HepG2 (cell line): Measurements from ENCODE around the gene ACOX3. TPM values are rescaled to one million over a fixed set of nuclear protein-coding genes. Genes with fewer than 3 reads are reported as not detected.

Experiments
- ATAC-seq: fragments of 200-7000 bp; cut with Tn5 transposase; 3 replicates; pipeline ENCODE4 v1.9.1; 2020; ENCODE audit warnings: mild to moderate bottlenecking, moderate library complexity
- BruUV-seq: library from RNA; stranded (reverse); fragments of 400-500 nt; replicated peaks from 2 replicates; lab custom pipeline; 2021; lab: Mats Ljungman, UMichigan
- CTCF ChIA-PET: fragments of 300-600 bp; formaldehyde crosslinking; extraction: SDS; loops from one replicate; lab custom pipeline; 2021; ENCODE audit warnings: low total read pairs, inconsistent platforms, low intra/inter-chr PET ratio; lab: Yijun Ruan, JAX
- POLR2A ChIA-PET: fragments of 350-600 bp; sonication (Branson Sonifier 250); formaldehyde crosslinking; loops from one replicate; lab custom pipeline; 2020; ENCODE audit warnings: antibody characterized with exemption, inconsistent platforms; lab: Yijun Ruan, JAX
- DNase-seq: peaks from one replicate; pipeline ENCODE4 v3.0.0-alpha.2; 2015; ENCODE audit warnings: low spot score
- FAIRE-seq: peaks from 3 replicates; lab custom pipeline; 2011; peaks lifted over from hg19 to GRCh38; lab: Jason Lieb, UNC
- H2AFZ ChIP-seq: one replicate; pipeline ENCODE4 v1.6.1; 2011; ENCODE audit warnings: low read length, inconsistent platforms
- H3K27ac ChIP-seq: fragments of 300-600 bp; 3 replicates; pipeline ENCODE4 v1.8.0; 2011; ENCODE audit warnings: mixed run types, mild to moderate bottlenecking, mixed read lengths, low read length, inconsistent platforms; ENCODE audit not compliant: insufficient read depth; ENCODE audit errors: extremely low read length
- H3K27me3 ChIP-seq, 2 experiments: fragments of 200-600 bp in 1 of 2; 2 replicates in 1 of 2; 3 replicates in 1 of 2; pipeline versions ENCODE4 v1.6.0 to v1.8.0; 2011; ENCODE audit warnings: low read length in 2 of 2, mild to moderate bottlenecking in 2 of 2, moderate library complexity in 2 of 2, inconsistent platforms in 1 of 2; ENCODE audit not compliant: insufficient read depth in 2 of 2, control insufficient read depth in 1 of 2
- H3K36me3 ChIP-seq, 2 experiments: fragments of 200-600 bp in 1 of 2; replicated peaks in 1 of 2; 2 replicates in 1 of 2; 3 replicates in 1 of 2; pipeline versions ENCODE4 v1.5.1 to v1.8.0; 2011; ENCODE audit warnings: low read length in 2 of 2, inconsistent platforms in 1 of 2; ENCODE audit not compliant: insufficient read depth in 2 of 2, control insufficient read depth in 1 of 2
- H3K4me1 ChIP-seq: 2 replicates; pipeline ENCODE4 v1.5.1; 2012; ENCODE audit warnings: low read length, inconsistent platforms; ENCODE audit not compliant: insufficient read depth
- H3K4me2 ChIP-seq: 2 replicates; pipeline ENCODE4 v1.6.0; 2011; ENCODE audit warnings: low read depth, low read length, inconsistent platforms
- H3K4me3 ChIP-seq, 3 experiments: fragments of 200-600 bp in 1 of 3; sonication (generic), shearing (Covaris generic) in 1 of 3; replicated peaks in 1 of 3; 2 replicates each; pipeline ENCODE4 v1.5.1; 2011 to 2016; ENCODE audit warnings: low read length in 3 of 3, inconsistent platforms in 2 of 3, low read depth in 2 of 3, mild to moderate bottlenecking in 2 of 3, control low read depth in 1 of 3, mixed read lengths in 1 of 3; ENCODE audit not compliant: insufficient read depth in 1 of 3
- H3K79me2 ChIP-seq: one replicate; pipeline ENCODE4 v1.6.1; 2011; ENCODE audit warnings: low read length, inconsistent platforms; ENCODE audit not compliant: insufficient read depth
- H3K9ac ChIP-seq: 2 replicates; pipeline ENCODE4 v1.6.0; 2011; ENCODE audit warnings: mild to moderate bottlenecking, low read depth, low read length, inconsistent platforms; ENCODE audit not compliant: insufficient read depth
- H3K9me3 ChIP-seq: 2 replicates; pipeline ENCODE4 v1.5.1; 2012; ENCODE audit warnings: mild to moderate bottlenecking, low read length
- H4K20me1 ChIP-seq: 2 replicates; pipeline ENCODE4 v1.6.0; 2011; ENCODE audit warnings: inconsistent platforms, mild to moderate bottlenecking, low read length, moderate library complexity; ENCODE audit not compliant: insufficient read depth
- EP300 ChIP-seq, 3 experiments: sonication (generic) in 1 of 3; formaldehyde crosslinking in 1 of 3; IDR thresholded peaks; 2 replicates each; pipeline versions ENCODE4 v1.5.1 to v1.6.1; 2011 to 2020; ENCODE audit warnings: low read depth in 2 of 3, low read length in 2 of 3, borderline replicate concordance in 1 of 3, improper control_type of control experiment in 1 of 3, mild to moderate bottlenecking in 1 of 3, missing genetic modification reagents in 1 of 3, moderate library complexity in 1 of 3
- ESRRA ChIP-seq: sonication (generic); formaldehyde crosslinking; IDR thresholded peaks from 2 replicates; pipeline ENCODE4 v1.5.1; 2020; ENCODE audit warnings: mild to moderate bottlenecking, low read depth, missing genetic modification reagents
- GMEB2 ChIP-seq: IDR thresholded peaks from 2 replicates; pipeline ENCODE4 v1.6.1; 2016; ENCODE audit warnings: missing biosample characterization, missing genetic modification reagents, low read depth
- NBN ChIP-seq: fragments of 450-650 bp; conservative IDR thresholded peaks from 2 replicates; pipeline ENCODE4 v1.6.1; 2017
- REPIN1 ChIP-seq: sonication (generic); formaldehyde crosslinking; IDR thresholded peaks from 2 replicates; pipeline ENCODE4 v1.8.0; 2022; ENCODE audit warnings: missing genetic modification reagents, low read depth, mild to moderate bottlenecking, borderline replicate concordance
- ZNF160 ChIP-seq: sonication (generic); formaldehyde crosslinking; IDR thresholded peaks from 2 replicates; pipeline ENCODE4 v1.8.0; 2022; ENCODE audit warnings: mild to moderate bottlenecking, inconsistent platforms, missing genetic modification reagents
- ZNF557 ChIP-seq: sonication (generic); formaldehyde crosslinking; IDR thresholded peaks from 2 replicates; pipeline ENCODE4 v1.4.0; 2020; ENCODE audit warnings: missing genetic modification reagents
- ZNF784 ChIP-seq: sonication (generic); formaldehyde crosslinking; IDR thresholded peaks from 2 replicates; pipeline ENCODE4 v1.5.1; 2020; ENCODE audit warnings: missing genetic modification reagents, mild to moderate bottlenecking, borderline replicate concordance
- ZNF891 ChIP-seq: sonication (generic); formaldehyde crosslinking; IDR thresholded peaks from 2 replicates; pipeline ENCODE4 v1.5.0; 2020; ENCODE audit warnings: mild to moderate bottlenecking, missing genetic modification reagents
- WGBS: methylation state at CpG from one replicate; pipeline ENCODE4 v1.1.6; 2017; ENCODE audit warnings: low lambda C conversion rate; 5-methylcytosine and 5-hydroxymethylcytosine counted together
- in situ Hi-C: cut with HindIII; loops from 2 replicates; pipeline ENCODE4 v1.10.0; 2017; ENCODE audit warnings: low pct_unique_long_range_greater_than_20kb; ENCODE audit not compliant: extremely low pct_ligation_motif_present
- intact Hi-C: fragments of 100-400 bp; cut with micrococcal nuclease; formaldehyde crosslinking; loops from one replicate; pipeline ENCODE4 v1.10.0; 2022; ENCODE audit not compliant: unreplicated experiment
- polyA plus RNA-seq, 8 experiments: library from polyadenylated mRNA; depleted of rRNA in 3 of 8; stranded (reverse) in 7 of 8; unstranded in 1 of 8; fragments of >200 nt; fragmentation: Illumina TruSeq in 4 of 8; extraction: Trizol in 4 of 8; gene quantifications; 2 replicates each; pipeline versions ENCODE4 v1.2.1 to v1.2.3, GENCODE V29; 2011 to 2016; ENCODE audit warnings: low read depth in 4 of 8, missing spikeins in 1 of 8, mixed read lengths in 1 of 8; ENCODE audit not compliant: insufficient read depth in 1 of 8
- total RNA-seq, 5 experiments: library from RNA; depleted of rRNA; stranded (reverse); fragments of >200 nt; fragmentation: Illumina TruSeq; extraction: Trizol; gene quantifications; 2 replicates each; pipeline ENCODE4 v1.2.3, GENCODE V29; 2016; ENCODE audit warnings: low read depth in 1 of 5
- TF ChIP-seq, protein P1 (sequence below): sonication (generic); formaldehyde crosslinking; IDR thresholded peaks from 2 replicates; pipeline ENCODE4 v1.8.1; 2023; ENCODE audit warnings: mild to moderate bottlenecking, missing genetic modification reagents, borderline replicate concordance
- TF ChIP-seq, protein P2 (sequence below): sonication (generic); formaldehyde crosslinking; IDR thresholded peaks from 2 replicates; pipeline ENCODE4 v1.4.0; 2020; ENCODE audit warnings: missing genetic modification reagents
- TF ChIP-seq, protein P3 (sequence below): sonication (generic); formaldehyde crosslinking; IDR thresholded peaks from 2 replicates; pipeline ENCODE4 v1.4.0; 2020; ENCODE audit warnings: mild to moderate bottlenecking, missing genetic modification reagents
- TF ChIP-seq, protein P4 (sequence below): sonication (generic); formaldehyde crosslinking; IDR thresholded peaks from 2 replicates; pipeline ENCODE4 v1.5.1; 2020; ENCODE audit warnings: missing genetic modification reagents, mild to moderate bottlenecking, borderline replicate concordance

Gene ACOX3
- total and polyA plus RNA-seq, 2 of the 13 experiments (the other 11 are each of a cell fraction or from before 2014, with no cell fraction given): 4.2 to 17.8 TPM

- DNase-seq (no peak), ATAC-seq (no peak), FAIRE-seq (no peak)
- no peaks in the 10 kb centered on the region for H3K27me3 ChIP-seq
- no peaks in the 10 kb centered on the region for H4K20me1 ChIP-seq
- intact Hi-C loops: no loop called here
- WGBS: 100% methylated on average over 6 of the region's 23 CpGs
- in situ Hi-C loops: loop anchor here (5.0 to 10.0 kb wide), 2 partner anchors 71 to 119 kb away; partner anchors contain the start of gene CPZ
- TF ChIP-seq ZNF784 (CRISPR knock-in tag) (no peak), ZNF160 (no peak), ZNF557 (CRISPR knock-in tag) (no peak), EP300 (IDR thresholded peaks at IDR 0.05; ENCODE audit: low read depth in 2 of 2, low read length in 2 of 2) (no peak), EP300 (CRISPR knock-in tag; IDR thresholded peaks at IDR 0.05; ENCODE audit: borderline replicate concordance) (no peak), GMEB2 (CRISPR knock-in tag) (no peak), REPIN1 (CRISPR knock-in tag) (no peak), ESRRA (CRISPR knock-in tag) (no peak), ZNF891 (CRISPR knock-in tag) (no peak), NBN (no peak)
- TF ChIP-seq, protein P1, sequence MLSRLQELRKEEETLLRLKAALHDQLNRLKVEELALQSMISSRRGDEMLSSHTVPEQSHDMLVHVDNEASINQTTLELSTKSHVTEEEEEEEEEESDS: no peak
- TF ChIP-seq, protein P2, sequence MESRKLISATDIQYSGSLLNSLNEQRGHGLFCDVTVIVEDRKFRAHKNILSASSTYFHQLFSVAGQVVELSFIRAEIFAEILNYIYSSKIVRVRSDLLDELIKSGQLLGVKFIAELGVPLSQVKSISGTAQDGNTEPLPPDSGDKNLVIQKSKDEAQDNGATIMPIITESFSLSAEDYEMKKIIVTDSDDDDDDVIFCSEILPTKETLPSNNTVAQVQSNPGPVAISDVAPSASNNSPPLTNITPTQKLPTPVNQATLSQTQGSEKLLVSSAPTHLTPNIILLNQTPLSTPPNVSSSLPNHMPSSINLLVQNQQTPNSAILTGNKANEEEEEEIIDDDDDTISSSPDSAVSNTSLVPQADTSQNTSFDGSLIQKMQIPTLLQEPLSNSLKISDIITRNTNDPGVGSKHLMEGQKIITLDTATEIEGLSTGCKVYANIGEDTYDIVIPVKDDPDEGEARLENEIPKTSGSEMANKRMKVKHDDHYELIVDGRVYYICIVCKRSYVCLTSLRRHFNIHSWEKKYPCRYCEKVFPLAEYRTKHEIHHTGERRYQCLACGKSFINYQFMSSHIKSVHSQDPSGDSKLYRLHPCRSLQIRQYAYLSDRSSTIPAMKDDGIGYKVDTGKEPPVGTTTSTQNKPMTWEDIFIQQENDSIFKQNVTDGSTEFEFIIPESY (CRISPR knock-in tag): no peak
- TF ChIP-seq, protein P3, sequence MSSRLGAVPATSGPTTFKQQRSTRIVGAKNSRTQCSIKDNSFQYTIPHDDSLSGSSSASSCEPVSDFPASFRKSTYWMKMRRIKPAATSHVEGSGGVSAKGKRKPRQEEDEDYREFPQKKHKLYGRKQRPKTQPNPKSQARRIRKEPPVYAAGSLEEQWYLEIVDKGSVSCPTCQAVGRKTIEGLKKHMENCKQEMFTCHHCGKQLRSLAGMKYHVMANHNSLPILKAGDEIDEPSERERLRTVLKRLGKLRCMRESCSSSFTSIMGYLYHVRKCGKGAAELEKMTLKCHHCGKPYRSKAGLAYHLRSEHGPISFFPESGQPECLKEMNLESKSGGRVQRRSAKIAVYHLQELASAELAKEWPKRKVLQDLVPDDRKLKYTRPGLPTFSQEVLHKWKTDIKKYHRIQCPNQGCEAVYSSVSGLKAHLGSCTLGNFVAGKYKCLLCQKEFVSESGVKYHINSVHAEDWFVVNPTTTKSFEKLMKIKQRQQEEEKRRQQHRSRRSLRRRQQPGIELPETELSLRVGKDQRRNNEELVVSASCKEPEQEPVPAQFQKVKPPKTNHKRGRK (CRISPR knock-in tag): no peak
- TF ChIP-seq, protein P4, sequence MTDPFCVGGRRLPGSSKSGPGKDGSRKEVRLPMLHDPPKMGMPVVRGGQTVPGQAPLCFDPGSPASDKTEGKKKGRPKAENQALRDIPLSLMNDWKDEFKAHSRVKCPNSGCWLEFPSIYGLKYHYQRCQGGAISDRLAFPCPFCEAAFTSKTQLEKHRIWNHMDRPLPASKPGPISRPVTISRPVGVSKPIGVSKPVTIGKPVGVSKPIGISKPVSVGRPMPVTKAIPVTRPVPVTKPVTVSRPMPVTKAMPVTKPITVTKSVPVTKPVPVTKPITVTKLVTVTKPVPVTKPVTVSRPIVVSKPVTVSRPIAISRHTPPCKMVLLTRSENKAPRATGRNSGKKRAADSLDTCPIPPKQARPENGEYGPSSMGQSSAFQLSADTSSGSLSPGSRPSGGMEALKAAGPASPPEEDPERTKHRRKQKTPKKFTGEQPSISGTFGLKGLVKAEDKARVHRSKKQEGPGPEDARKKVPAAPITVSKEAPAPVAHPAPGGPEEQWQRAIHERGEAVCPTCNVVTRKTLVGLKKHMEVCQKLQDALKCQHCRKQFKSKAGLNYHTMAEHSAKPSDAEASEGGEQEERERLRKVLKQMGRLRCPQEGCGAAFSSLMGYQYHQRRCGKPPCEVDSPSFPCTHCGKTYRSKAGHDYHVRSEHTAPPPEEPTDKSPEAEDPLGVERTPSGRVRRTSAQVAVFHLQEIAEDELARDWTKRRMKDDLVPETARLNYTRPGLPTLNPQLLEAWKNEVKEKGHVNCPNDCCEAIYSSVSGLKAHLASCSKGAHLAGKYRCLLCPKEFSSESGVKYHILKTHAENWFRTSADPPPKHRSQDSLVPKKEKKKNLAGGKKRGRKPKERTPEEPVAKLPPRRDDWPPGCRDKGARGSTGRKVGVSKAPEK (CRISPR knock-in tag): no peak
- POLR2A ChIA-PET: no interaction called here
- H3K9me3 ChIP-seq: no peaks in the 10 kb centered on the region
- H3K4me2 ChIP-seq: no peak overlapping the region
- no TSS peak for BruUV-seq
- CTCF ChIA-PET: no interaction called here
- no peak overlapping the region for H3K9ac ChIP-seq
- no peak overlapping the region for H3K27ac ChIP-seq
- H2AFZ ChIP-seq: no peak overlapping the region
- no peak overlapping the region for H3K4me3 ChIP-seq
- H3K36me3 ChIP-seq: peaks cover 3 to 20% of the 10 kb centered on the region in 2 experiments
- H3K4me1 ChIP-seq: no peaks in the 10 kb centered on the region
- no peaks in the 10 kb centered on the region for H3K79me2 ChIP-seq
Measured at GRCh38 chr4:8473198-8473919, 32.8 kb upstream of the ACOX3 start.
